Aorta (tissue), 4 donors: Measurements from ENCODE around the gene STX17. TPM values are rescaled to one million over a fixed set of nuclear protein-coding genes. Genes with fewer than 3 reads are reported as not detected.

ENCODE experiments used
- polyA plus RNA-seq, 2 donors: library from polyadenylated mRNA; stranded (reverse); fragments of 200-250 nt; gene quantifications; one replicate each; pipeline ENCODE4 v1.2.3, GENCODE V29; 2013
- total RNA-seq, 2 donors: library from RNA; stranded (reverse); fragmentation: NEBNext Ultra II Directional; extraction: Animal tissue kit (Norgen Biotek cat#: 25700); gene quantifications; one replicate each; pipeline ENCODE4 v1.2.1, GENCODE V29; 2021
- donor health status: healthy with polysubstance abuse.
- donor health status: Bipolar disorder and iron deficiency.
- donor health status: DM: no; HTN: no; CAD: no.
- donor health status: DM: yes; HTN: yes; CAD: no.

STX17 gene
- total and polyA plus RNA-seq, 4 donors, result 9.8 to 47.5 (median 22.1) TPM

Other genes starting within 250 kb of the STX17 start
- gene NR4A3, start 84.8 kb upstream of the STX17 start, total RNA-seq, result 10 to 100 TPM; 12.8 to 60.3 TPM
- gene NR4A3, start 84.8 kb upstream of the STX17 start, polyA plus RNA-seq, result 10 to 100 TPM in 1 of 2 donors, under 1 TPM in 1; 0.50 to 15.3 TPM
- gene ERP44, start 192.3 kb downstream of the STX17 start, total RNA-seq, result 10 to 100 TPM; 18.3 to 19.1 TPM
- gene ERP44, start 192.3 kb downstream of the STX17 start, polyA plus RNA-seq, result 10 to 100 TPM; 10.5 to 15.3 TPM
- gene INVS, start 192.6 kb downstream of the STX17 start, total RNA-seq, result 10 to 100 TPM; 19.6 to 33.3 TPM
- 1 to 10 TPM; 4.1 to 6.7 TPM for gene INVS, start 192.6 kb downstream of the STX17 start, polyA plus RNA-seq